ENCODE data around the gene CSRNP3.

- no peak for TF ChIP-seq CTCF (IDR thresholded peaks at IDR 0.05)
- no peak for TF ChIP-seq POLR2A (IDR thresholded peaks at IDR 0.05)
These were observed 92.0 kb downstream of the CSRNP3 start for GRCh38 chr2:165561516-165561915.

All from stomach (tissue), 4 donors.